ENCODE results near the gene TFEB. TPM values are rescaled to one million over a fixed set of nuclear protein-coding genes. Genes with fewer than 3 reads are reported as not detected.

The TFEB gene
- total RNA-seq, 1 donor from 2014 or later, result 14.9 TPM

- no peaks in the 10 kb centered on the region for H3K9me3 Mint-ChIP-seq
- intact Hi-C loops (cut with micrococcal nuclease), result no loop called here
- H3K4me1 Mint-ChIP-seq, result no peaks in the 10 kb centered on the region
- peaks cover 16% of the 10 kb centered on the region for H3K27me3 Mint-ChIP-seq
- no peak overlapping the region for H3K4me3 Mint-ChIP-seq
- no peak for DNase-seq
- H3K36me3 Mint-ChIP-seq (ENCODE audit: low read depth), result no peaks in the 10 kb centered on the region
- H3K27ac Mint-ChIP-seq, result no peak overlapping the region
Observed at GRCh38 chr6:41756354-41756753, 20.9 kb upstream of the TFEB start.

- no peak overlapping the region for H3K4me3 Mint-ChIP-seq
- intact Hi-C loops (cut with micrococcal nuclease), result no loop called here
- H3K36me3 Mint-ChIP-seq (ENCODE audit: low read depth), result no peaks in the 10 kb centered on the region
- H3K27ac Mint-ChIP-seq, result no peak overlapping the region
- no peaks in the 10 kb centered on the region for H3K9me3 Mint-ChIP-seq
- no peak for DNase-seq
- peaks cover 16% of the 10 kb centered on the region for H3K27me3 Mint-ChIP-seq
- H3K4me1 Mint-ChIP-seq, result no peaks in the 10 kb centered on the region
Observed at GRCh38 chr6:41755895-41756294, 20.5 kb upstream of the TFEB start.

GRCh38 chr6:41750374-41750773, 15.0 kb upstream of the TFEB start:
- H3K4me3 Mint-ChIP-seq, result no peak overlapping the region
- intact Hi-C loops (cut with micrococcal nuclease), result no loop called here

GRCh38 chr6:41748542-41748941, 13.1 kb upstream of the TFEB start:
- Mint-ChIP-seq H3K27me3 (peaks cover 9% of the 10 kb centered on the region), H3K9me3 (no peaks in the 10 kb centered on the region), H3K4me3 (no peak overlapping the region), H3K27ac (no peak overlapping the region), H3K4me1 (no peaks in the 10 kb centered on the region), H3K36me3 (ENCODE audit: low read depth) (no peaks in the 10 kb centered on the region)
- no peak for DNase-seq
- intact Hi-C loops (cut with micrococcal nuclease), result no loop called here

More at GRCh38 chr6:41750374-41750773, 15.0 kb upstream of the TFEB start:
- DNase-seq, result no peak
- peaks cover 18% of the 10 kb centered on the region for H3K27me3 Mint-ChIP-seq
- no peaks in the 10 kb centered on the region for H3K36me3 Mint-ChIP-seq (ENCODE audit: low read depth)
- no peaks in the 10 kb centered on the region for H3K4me1 Mint-ChIP-seq
- no peaks in the 10 kb centered on the region for H3K9me3 Mint-ChIP-seq
- no peak overlapping the region for H3K27ac Mint-ChIP-seq

- no peak overlapping the region for H3K27ac Mint-ChIP-seq
- H3K4me3 Mint-ChIP-seq, result no peak overlapping the region
Observed at GRCh38 chr6:41748102-41748477, 12.7 kb upstream of the TFEB start.

GRCh38 chr6:41747256-41748101, 12.1 kb upstream of the TFEB start, which contains the start of gene PGC:
TSS of gene PGC (minus strand) at chr6:41747397. CDS start at chr6:41747334, 63 bp downstream.
- peaks cover 3% of the 10 kb centered on the region for H3K27me3 Mint-ChIP-seq
- intact Hi-C loops (cut with micrococcal nuclease), result no loop called here

More at GRCh38 chr6:41748102-41748477, 12.7 kb upstream of the TFEB start:
- DNase-seq, result no peak
- peaks cover 4% of the 10 kb centered on the region for H3K27me3 Mint-ChIP-seq
- H3K9me3 Mint-ChIP-seq, result no peaks in the 10 kb centered on the region
- no peaks in the 10 kb centered on the region for H3K36me3 Mint-ChIP-seq (ENCODE audit: low read depth)
- intact Hi-C loops (cut with micrococcal nuclease), result no loop called here
- H3K4me1 Mint-ChIP-seq, result no peaks in the 10 kb centered on the region

GRCh38 chr6:41746107-41746506, 10.7 kb upstream of the TFEB start:
- DNase-seq, result no peak
- no peak overlapping the region for H3K27ac Mint-ChIP-seq
- intact Hi-C loops (cut with micrococcal nuclease), result no loop called here
- peaks cover 5% of the 10 kb centered on the region for H3K27me3 Mint-ChIP-seq
- no peaks in the 10 kb centered on the region for H3K4me1 Mint-ChIP-seq
- H3K36me3 Mint-ChIP-seq (ENCODE audit: low read depth), result no peaks in the 10 kb centered on the region
- no peak overlapping the region for H3K4me3 Mint-ChIP-seq
- no peaks in the 10 kb centered on the region for H3K9me3 Mint-ChIP-seq

More at GRCh38 chr6:41747256-41748101, 12.1 kb upstream of the TFEB start, which contains the start of gene PGC:
- H3K4me1 Mint-ChIP-seq, result no peaks in the 10 kb centered on the region
- no peak within 1 kb of the TSS for H3K4me3 Mint-ChIP-seq
- H3K9me3 Mint-ChIP-seq, result no peaks in the 10 kb centered on the region
- no peak for DNase-seq
- H3K27ac Mint-ChIP-seq, result no peak within 1 kb of the TSS
- no peaks in the 10 kb centered on the region for H3K36me3 Mint-ChIP-seq (ENCODE audit: low read depth)

- no peaks in the 10 kb centered on the region for H3K4me1 Mint-ChIP-seq
- no peaks in the 10 kb centered on the region for H3K9me3 Mint-ChIP-seq
- H3K36me3 Mint-ChIP-seq (ENCODE audit: low read depth), result no peaks in the 10 kb centered on the region
- no peak for DNase-seq
- no peak overlapping the region for H3K27ac Mint-ChIP-seq
- intact Hi-C loops (cut with micrococcal nuclease), result no loop called here
- peaks cover 2% of the 10 kb centered on the region for H3K27me3 Mint-ChIP-seq
- no peak overlapping the region for H3K4me3 Mint-ChIP-seq
Observed at GRCh38 chr6:41744236-41744787, 8.9 kb upstream of the TFEB start.

GRCh38 chr6:41743406-41744235, 8.2 kb upstream of the TFEB start:
- no peaks in the 10 kb centered on the region for H3K36me3 Mint-ChIP-seq (ENCODE audit: low read depth)
- no peaks in the 10 kb centered on the region for H3K4me1 Mint-ChIP-seq
- H3K27ac Mint-ChIP-seq, result no peak overlapping the region
- DNase-seq, result no peak
- H3K4me3 Mint-ChIP-seq, result no peak overlapping the region
- H3K27me3 Mint-ChIP-seq, result peaks cover 2% of the 10 kb centered on the region
- intact Hi-C loops (cut with micrococcal nuclease), result no loop called here
- H3K9me3 Mint-ChIP-seq, result no peaks in the 10 kb centered on the region

- DNase-seq, result no peak
- intact Hi-C loops (cut with micrococcal nuclease), result no loop called here
- Mint-ChIP-seq H3K27me3 (peaks cover 2% of the 10 kb centered on the region), H3K27ac (no peak overlapping the region), H3K4me3 (no peak overlapping the region), H3K36me3 (ENCODE audit: low read depth) (no peaks in the 10 kb centered on the region), H3K9me3 (no peaks in the 10 kb centered on the region), H3K4me1 (no peaks in the 10 kb centered on the region)
Observed at GRCh38 chr6:41741625-41742490, 6.5 kb upstream of the TFEB start.

GRCh38 chr6:41740366-41741162, 5.2 kb upstream of the TFEB start:
- Mint-ChIP-seq H3K36me3 (ENCODE audit: low read depth) (no peaks in the 10 kb centered on the region), H3K4me3 (no peak overlapping the region), H3K27ac (no peak overlapping the region), H3K27me3 (peaks cover 2% of the 10 kb centered on the region), H3K9me3 (no peaks in the 10 kb centered on the region), H3K4me1 (peaks cover 7% of the 10 kb centered on the region)
- no peak for DNase-seq
- intact Hi-C loops (cut with micrococcal nuclease), result no loop called here

GRCh38 chr6:41739041-41739440, 3.6 kb upstream of the TFEB start:
- peaks cover 7% of the 10 kb centered on the region for H3K4me1 Mint-ChIP-seq
- DNase-seq, result no peak
- no peak overlapping the region for H3K4me3 Mint-ChIP-seq
- peaks cover 2% of the 10 kb centered on the region for H3K27me3 Mint-ChIP-seq
- H3K36me3 Mint-ChIP-seq (ENCODE audit: low read depth), result no peaks in the 10 kb centered on the region
- no peak overlapping the region for H3K27ac Mint-ChIP-seq
- no peaks in the 10 kb centered on the region for H3K9me3 Mint-ChIP-seq
- intact Hi-C loops (cut with micrococcal nuclease), result loop anchor here (10.0 kb wide), 1 partner anchor 664 kb away; the partner anchor contains the start of genes NFYA and OARD1
